Cardiac fibroblast (primary cell): Measurements from ENCODE around the gene EEFSEC.

ENCODE experiments used
- DNase-seq, 2 donors: peaks; one replicate each; pipeline versions ENCODE4 v3.0.0 to v3.0.0-alpha.2; 2010; ENCODE audit warnings: low read depth in 2 of 2
- H3K4me3 ChIP-seq, 2 donors: replicated peaks in 1 of 2; 1 replicate in 1 of 2; 2 replicates in 1 of 2; pipeline ENCODE4 v1.5.1; 2011; ENCODE audit warnings: low read depth in 2 of 2, low read length in 2 of 2, mild to moderate bottlenecking in 2 of 2, moderate library complexity in 1 of 2
- CTCF ChIP-seq: IDR thresholded peaks from one replicate; pipeline ENCODE4 v1.5.1; 2011; ENCODE audit warnings: low read depth, mild to moderate bottlenecking, low read length, inconsistent platforms

Gene EEFSEC

GRCh38 chr3:128379367-128380160 lies 226.3 kb downstream of the EEFSEC start:
- no peak for TF ChIP-seq CTCF
- DNase-seq: no peak
- H3K4me3 ChIP-seq: no peak overlapping the region

GRCh38 chr3:128380295-128380694 lies 227.0 kb downstream of the EEFSEC start:
- no peak for TF ChIP-seq CTCF
- no peak overlapping the region for H3K4me3 ChIP-seq
- no peak for DNase-seq

GRCh38 chr3:128380719-128381118 lies 227.4 kb downstream of the EEFSEC start:
- no peak overlapping the region for H3K4me3 ChIP-seq
- no peak for TF ChIP-seq CTCF
- DNase-seq: no peak

GRCh38 chr3:128381609-128382008 lies 228.3 kb downstream of the EEFSEC start:
- no peak for TF ChIP-seq CTCF
- DNase-seq: no peak
- H3K4me3 ChIP-seq: no peak overlapping the region

GRCh38 chr3:128382221-128382807 lies 229.0 kb downstream of the EEFSEC start:
- TF ChIP-seq CTCF: no peak
- DNase-seq: no peak
- H3K4me3 ChIP-seq: no peak overlapping the region

GRCh38 chr3:128383316-128384235 lies 230.3 kb downstream of the EEFSEC start:
- no peak overlapping the region for H3K4me3 ChIP-seq
- TF ChIP-seq CTCF: no peak
- peak; percentile 60 to 62 for DNase-seq
